Activated T-cell treated with anti-CD3 and anti-CD28 coated beads, Interleukin-2, amount 50 U/mL, for 4 hours (primary cell): ENCODE results near the gene MDC1. TPM values are rescaled to one million over a fixed set of nuclear protein-coding genes. Genes with fewer than 3 reads are reported as not detected.
"Not testable (repeated sequence)": the region's sequence is repeated elsewhere in the genome, so short reads cannot be mapped to it uniquely, and the experiment has no call there.

Experiments used
- ATAC-seq, 2 donors: fragments of 200-7000 bp; cut with Tn5 transposase; one replicate each; pipeline ENCODE4 v1.10.0; 2021
- DNase-seq: peaks from one replicate; pipeline ENCODE4 v3.0.0-alpha.2; 2020
- H3K27me3 Mint-ChIP-seq: one replicate; pipeline ENCODE4 v1.8.0; 2021; ENCODE audit warnings: low read depth, mixed read lengths
- H3K36me3 Mint-ChIP-seq: one replicate; pipeline ENCODE4 v1.8.0; 2022; ENCODE audit warnings: mixed read lengths; ENCODE audit not compliant: insufficient read depth
- H3K4me1 Mint-ChIP-seq: one replicate; pipeline ENCODE4 v1.8.0; 2021; ENCODE audit warnings: low read depth, mixed read lengths
- H3K4me3 Mint-ChIP-seq: one replicate; pipeline ENCODE4 v1.8.0; 2021; ENCODE audit warnings: mild to moderate bottlenecking, moderate library complexity, mixed read lengths
- H3K9me3 Mint-ChIP-seq: one replicate; pipeline ENCODE4 v1.8.0; 2021; ENCODE audit warnings: mixed read lengths
- total RNA-seq, 3 donors: library from RNA; stranded (reverse); gene quantifications; one replicate each; pipeline ENCODE4 v1.2.1, GENCODE V29; 2021

MDC1 gene
- total RNA-seq, 3 donors from 2014 or later: 65.4 to 69.5 (median 65.8) TPM

DNA sequence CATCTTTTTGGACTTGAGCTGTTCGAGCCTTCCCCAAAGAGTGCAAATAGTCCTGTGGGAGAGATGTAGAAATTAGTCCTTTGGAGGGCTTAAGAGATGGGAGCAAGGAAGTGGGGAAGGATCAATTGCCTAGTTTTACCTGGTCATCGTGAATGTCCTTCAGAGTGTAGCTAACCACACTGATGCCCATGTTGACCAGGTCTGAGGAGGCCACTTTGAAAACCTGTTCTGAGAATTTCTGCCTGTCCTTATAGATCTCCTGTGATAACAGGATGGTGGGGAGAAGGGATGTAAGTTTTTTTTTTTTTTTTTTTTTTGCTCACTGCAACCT, 23.4 kb upstream of the MDC1 start:
- Mint-ChIP-seq H3K36me3 (peaks cover 42% of the 10 kb centered on the region), H3K4me1 (peaks cover 78% of the 10 kb centered on the region), H3K4me3 (peak overlapping the region; percentile 98), H3K27me3 (no peaks in the 10 kb centered on the region), H3K9me3 (no peaks in the 10 kb centered on the region)
- DNase-seq (no peak), ATAC-seq (no peak)

DNA sequence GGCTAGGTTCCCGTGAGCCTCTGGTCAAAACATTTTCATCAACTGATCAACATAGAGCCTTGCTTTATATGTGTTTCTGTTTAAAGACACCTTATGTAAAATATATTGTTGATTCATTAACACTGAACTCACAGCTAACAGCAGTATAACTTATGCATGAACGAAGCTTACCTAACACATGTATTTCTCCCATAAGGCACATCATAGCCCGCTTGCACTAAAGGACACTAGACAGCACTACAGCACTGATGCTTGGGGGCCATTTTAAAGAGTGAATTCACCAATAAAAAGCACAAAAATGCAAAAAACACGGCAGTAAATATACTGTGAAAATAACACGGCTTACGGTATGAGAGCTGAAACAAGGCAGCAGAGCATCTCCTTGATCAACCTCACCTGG, 21.5 kb upstream of the MDC1 start:
- Mint-ChIP-seq H3K4me1 (peaks cover 76% of the 10 kb centered on the region), H3K4me3 (peak overlapping the region; percentile 51), H3K36me3 (peaks cover 40% of the 10 kb centered on the region), H3K27me3 (no peaks in the 10 kb centered on the region), H3K9me3 (no peaks in the 10 kb centered on the region)
- DNase-seq (no peak), ATAC-seq (no peak)

DNA sequence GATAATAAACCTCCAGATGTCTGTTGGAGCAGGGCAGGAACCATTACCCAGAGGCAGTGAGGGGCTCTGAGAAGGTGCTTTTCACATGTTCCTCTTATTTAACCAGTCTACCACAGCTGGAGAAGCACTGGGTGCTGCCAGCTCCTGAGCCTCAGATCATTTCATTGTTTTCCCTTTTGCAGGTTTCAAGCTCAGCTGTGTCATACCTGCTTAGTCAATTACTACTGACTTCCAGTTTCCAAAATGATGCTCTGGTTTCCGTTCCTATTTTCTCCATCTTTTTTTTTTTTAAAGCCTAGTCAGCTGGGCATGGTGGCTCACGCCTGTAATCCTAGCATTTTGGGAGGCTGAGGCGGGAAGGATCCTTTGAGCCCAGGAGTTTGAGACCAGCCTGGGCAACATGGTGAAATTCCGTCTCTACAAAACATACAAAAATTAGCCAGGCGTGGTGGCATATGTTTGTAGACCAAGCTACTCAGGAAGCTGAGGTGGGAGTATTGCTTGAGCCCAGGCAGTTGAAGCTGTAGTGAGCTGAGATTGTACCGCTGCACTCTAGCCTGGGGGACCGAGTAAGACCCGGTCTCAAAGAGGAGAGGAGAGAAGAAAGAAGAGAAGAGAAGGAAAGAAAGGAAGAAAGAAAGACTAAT, 18.7 kb upstream of the MDC1 start:
- peak overlapping the region; percentile 71 for H3K4me3 Mint-ChIP-seq
- DNase-seq (no peak), ATAC-seq (peak; percentile 43 to 48)
- peaks cover 71% of the 10 kb centered on the region for H3K4me1 Mint-ChIP-seq
- H3K27me3 Mint-ChIP-seq: no peaks in the 10 kb centered on the region
- H3K9me3 Mint-ChIP-seq: no peaks in the 10 kb centered on the region
- H3K36me3 Mint-ChIP-seq: peaks cover 32% of the 10 kb centered on the region

DNA sequence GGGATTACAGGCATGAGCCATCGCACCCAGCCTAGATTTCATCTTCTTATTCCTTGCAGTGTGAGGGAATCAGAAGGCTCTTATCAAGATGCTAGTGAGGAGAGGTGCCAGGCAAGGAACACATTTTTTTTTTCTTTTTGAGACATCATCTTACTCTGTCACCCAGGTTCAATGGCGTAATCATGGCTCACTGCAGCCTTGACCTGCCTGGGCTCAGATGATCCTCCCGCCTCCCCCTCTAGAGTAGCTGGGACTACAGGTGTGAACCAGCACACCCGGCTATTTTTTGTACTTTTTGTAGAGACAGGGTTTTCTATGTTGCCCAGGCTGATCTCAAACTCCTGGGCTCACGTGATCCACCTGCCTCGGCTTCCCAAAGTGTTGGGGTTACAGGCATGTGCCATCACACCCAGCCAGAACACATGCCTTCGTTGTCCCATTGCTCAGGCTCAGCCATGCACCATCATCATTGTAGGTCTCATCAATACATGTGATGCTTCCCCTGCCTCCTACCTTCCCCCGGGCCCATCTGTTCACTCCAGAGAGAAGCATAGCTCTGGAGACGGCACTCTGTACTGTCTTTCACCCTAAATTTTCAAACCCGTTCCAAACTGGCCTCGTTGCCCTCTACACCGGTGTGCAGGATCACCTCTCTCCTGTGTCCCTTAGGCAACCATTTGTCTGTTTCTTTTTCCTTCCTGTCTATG, 15.3 kb upstream of the MDC1 start:
- DNase-seq (no peak), ATAC-seq (no peak)
- Mint-ChIP-seq H3K9me3 (no peaks in the 10 kb centered on the region), H3K4me3 (no peak overlapping the region), H3K27me3 (no peaks in the 10 kb centered on the region), H3K36me3 (peaks cover 28% of the 10 kb centered on the region), H3K4me1 (peaks cover 51% of the 10 kb centered on the region)

DNA sequence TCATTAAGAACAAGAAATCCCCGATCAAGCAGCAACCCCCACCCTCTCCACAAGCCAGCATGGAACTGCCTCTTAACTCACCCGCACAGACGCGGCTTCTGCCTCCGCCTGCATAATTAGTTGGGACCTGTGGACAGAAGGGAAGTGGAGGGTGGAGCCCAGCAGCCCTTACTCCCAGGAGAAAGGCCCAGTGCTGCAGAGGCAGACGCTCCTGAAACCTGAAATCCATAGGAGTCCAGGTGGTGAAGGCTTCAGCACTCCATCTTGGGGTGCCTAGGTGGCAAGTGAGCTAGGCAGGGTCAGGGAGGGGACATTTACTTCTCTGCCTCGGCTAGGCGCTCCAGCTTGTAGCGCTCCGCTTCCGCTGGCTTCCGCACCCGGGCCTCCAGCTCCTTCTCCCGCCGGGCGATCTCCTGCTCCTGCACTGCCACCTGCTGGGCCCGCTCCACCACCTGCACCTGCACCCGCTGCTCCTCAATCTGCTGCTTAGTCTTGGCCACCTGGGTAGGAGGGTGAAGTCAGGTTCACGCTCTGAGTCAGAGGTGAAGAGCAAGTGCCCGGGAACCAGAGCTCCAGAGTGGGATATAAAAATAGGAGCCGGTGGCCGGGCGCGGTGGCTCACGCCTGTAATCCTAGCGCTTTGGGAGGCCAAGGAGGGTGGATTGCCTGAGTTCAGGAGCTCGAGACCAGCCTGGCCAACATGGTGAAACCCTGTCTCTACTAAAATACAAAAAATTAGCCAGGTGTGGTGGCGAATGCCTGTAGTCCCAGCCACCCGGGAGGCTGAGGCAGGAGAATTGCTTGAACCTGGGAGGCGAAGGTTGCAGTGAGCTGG, 13.7 kb upstream of the MDC1 start:
- ATAC-seq (peak; percentile 79 to 83), DNase-seq (peak; percentile 84)
- Mint-ChIP-seq H3K4me3 (peak overlapping the region; percentile 53), H3K27me3 (no peaks in the 10 kb centered on the region), H3K4me1 (peaks cover 36% of the 10 kb centered on the region), H3K9me3 (no peaks in the 10 kb centered on the region), H3K36me3 (peaks cover 20% of the 10 kb centered on the region)

DNA sequence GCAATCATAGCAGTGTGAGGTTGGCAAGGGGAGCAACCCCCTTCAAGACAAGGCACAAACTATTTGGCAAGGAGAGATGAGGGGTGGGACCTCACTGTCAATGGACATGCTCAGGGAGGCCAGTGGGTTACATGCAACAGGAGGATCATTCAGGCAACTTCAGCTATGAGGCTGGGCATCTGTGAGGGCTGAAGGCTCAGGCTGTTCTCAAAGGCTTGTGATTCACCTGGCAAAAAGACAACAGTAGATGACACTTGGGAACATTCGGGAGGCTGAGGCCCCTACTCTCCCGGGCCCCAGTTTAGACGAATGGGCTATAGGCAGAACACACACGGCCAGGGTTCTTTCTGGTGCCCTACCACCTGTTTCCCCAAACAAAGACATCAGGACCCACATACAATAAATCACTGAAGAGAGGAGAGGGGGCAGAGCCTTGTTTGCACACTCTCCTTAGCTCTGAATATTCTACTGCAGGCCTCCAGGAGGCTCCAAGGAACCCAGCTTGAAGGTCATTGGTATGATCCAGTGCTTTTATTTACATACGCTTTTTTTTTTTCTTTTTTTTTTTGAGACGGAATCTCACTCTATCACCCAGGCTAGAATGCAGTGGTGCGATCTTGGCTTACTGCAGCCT, 11.0 kb upstream of the MDC1 start:
- no peaks in the 10 kb centered on the region for H3K27me3 Mint-ChIP-seq
- no peak overlapping the region for H3K4me3 Mint-ChIP-seq
- peaks cover 44% of the 10 kb centered on the region for H3K4me1 Mint-ChIP-seq
- no peaks in the 10 kb centered on the region for H3K9me3 Mint-ChIP-seq
- peaks cover 38% of the 10 kb centered on the region for H3K36me3 Mint-ChIP-seq
- DNase-seq: no peak
- no peak for ATAC-seq

DNA sequence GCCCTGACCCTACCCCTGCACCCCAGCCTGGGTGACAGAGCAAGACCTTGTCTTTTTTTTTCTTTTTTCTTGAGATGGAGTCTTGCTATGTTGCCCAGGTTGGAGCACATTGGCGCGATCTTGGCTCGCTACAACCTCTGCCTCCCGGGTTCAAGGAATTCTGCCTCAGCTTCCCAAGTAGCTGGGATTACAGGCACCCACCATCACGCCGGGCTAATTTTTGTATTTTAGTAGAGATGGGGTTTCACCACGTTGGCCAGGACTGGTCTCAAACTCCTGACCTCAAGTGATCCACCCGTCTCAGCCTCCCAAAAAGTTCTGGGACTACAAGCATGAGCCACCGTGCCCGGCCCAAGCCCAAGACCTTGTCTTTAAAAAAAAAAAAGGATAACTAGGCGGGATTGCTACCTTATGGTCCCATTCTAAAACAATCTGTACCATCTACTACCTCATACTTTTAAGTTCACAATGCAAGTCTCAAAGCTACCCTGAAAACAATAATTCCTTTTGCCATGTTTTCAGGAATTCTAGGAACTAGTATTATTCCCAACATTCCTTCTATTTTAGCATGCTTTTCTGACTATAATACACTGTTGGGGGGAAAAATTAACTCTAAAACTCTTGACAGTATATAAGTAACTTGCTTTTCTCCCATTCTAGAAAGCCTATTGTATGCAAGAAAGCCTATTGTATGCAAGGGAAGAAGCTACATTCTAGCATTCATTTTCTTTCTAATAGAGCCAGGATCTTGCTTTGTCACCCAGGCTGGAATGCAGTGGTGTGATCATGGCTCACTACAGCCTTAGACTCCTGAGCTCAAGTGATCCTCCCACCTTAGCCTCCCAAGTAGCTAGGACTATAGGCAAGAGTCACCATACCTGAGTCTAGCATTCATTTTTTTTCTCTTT, 9.7 kb upstream of the MDC1 start:
- DNase-seq: no peak
- H3K4me1 Mint-ChIP-seq: peaks cover 45% of the 10 kb centered on the region
- H3K27me3 Mint-ChIP-seq: no peaks in the 10 kb centered on the region
- H3K4me3 Mint-ChIP-seq: no peak overlapping the region
- H3K9me3 Mint-ChIP-seq: no peaks in the 10 kb centered on the region
- peaks cover 44% of the 10 kb centered on the region for H3K36me3 Mint-ChIP-seq
- ATAC-seq: no peak

DNA sequence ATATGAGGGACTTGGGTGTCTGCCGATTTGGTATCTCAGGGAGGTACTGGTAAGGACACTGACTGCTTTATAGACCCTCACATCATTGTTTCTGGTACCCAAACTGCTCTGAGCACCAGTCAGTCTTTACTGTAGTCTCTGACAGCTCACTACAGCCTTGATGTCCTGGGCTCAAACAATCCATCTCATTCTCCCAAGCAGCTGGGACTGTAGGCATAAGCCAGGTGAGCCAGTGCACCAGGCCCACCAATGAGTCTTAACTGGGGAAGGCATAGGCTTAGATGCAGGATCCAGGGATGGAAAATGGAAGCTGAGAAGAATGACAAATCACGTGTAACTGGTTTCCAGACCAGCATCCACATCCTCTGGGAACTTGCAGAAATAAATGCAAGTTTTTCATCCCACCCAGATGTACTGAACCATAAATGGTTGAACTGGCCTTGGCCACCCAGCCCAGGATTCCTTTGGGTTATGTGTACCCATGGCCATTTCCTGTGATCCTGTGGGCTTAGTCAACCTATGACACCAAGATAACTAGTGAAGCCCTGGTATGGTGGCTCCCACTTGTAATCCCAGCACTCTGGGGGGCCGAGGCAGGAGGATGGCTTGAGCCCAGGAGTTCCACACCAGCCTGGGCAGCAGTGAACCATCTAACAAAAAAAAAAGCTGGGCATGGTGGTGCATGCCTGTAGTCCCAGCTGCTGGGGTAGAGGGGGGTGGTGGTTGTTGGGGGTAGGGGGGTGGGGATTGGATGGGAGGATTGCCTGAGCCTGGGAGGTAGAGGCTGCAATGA, 8.8 kb upstream of the MDC1 start:
- Mint-ChIP-seq H3K9me3 (no peaks in the 10 kb centered on the region), H3K27me3 (no peaks in the 10 kb centered on the region), H3K4me3 (no peak overlapping the region), H3K4me1 (peaks cover 39% of the 10 kb centered on the region), H3K36me3 (peaks cover 48% of the 10 kb centered on the region)
- DNase-seq (no peak), ATAC-seq (no peak)

DNA sequence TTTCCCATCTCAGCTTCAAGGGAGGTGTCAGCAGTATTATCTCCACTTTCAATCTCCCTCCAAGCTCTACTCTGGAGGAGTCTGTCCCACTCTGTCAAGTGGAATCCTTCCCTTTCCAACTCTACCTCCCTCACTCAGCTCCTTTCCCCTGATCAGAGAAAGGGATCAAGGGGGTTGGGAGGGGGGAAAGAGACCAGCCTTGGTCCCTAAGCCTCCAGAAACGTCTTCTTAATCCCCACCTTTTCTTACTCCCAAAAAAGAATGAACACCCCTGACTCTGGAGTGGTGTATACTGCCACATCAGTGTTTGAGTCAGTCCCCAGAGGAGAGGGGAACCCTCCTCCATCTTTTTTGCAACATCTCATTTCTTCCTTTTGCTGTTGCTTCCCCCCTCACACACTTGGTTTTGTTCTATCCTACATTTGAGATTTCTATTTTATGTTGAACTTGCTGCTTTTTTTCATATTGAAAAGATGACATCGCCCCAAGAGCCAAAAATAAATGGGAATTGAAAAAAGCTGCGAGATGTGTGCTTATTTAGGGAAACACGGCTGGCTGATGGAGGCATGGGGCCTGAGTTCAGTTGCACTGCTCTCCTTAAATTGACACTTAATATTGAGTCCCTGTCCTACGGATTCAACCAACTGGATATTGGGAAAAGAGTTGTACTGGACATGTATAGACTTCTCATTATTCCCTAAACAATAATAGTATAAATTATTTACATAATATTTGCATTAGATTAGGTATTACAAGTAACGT, 8.0 kb upstream of the MDC1 start:
- Mint-ChIP-seq H3K4me1 (peaks cover 31% of the 10 kb centered on the region), H3K4me3 (peak overlapping the region; percentile 35), H3K36me3 (peaks cover 46% of the 10 kb centered on the region), H3K27me3 (no peaks in the 10 kb centered on the region), H3K9me3 (no peaks in the 10 kb centered on the region)
- ATAC-seq (no peak), DNase-seq (no peak)

DNA sequence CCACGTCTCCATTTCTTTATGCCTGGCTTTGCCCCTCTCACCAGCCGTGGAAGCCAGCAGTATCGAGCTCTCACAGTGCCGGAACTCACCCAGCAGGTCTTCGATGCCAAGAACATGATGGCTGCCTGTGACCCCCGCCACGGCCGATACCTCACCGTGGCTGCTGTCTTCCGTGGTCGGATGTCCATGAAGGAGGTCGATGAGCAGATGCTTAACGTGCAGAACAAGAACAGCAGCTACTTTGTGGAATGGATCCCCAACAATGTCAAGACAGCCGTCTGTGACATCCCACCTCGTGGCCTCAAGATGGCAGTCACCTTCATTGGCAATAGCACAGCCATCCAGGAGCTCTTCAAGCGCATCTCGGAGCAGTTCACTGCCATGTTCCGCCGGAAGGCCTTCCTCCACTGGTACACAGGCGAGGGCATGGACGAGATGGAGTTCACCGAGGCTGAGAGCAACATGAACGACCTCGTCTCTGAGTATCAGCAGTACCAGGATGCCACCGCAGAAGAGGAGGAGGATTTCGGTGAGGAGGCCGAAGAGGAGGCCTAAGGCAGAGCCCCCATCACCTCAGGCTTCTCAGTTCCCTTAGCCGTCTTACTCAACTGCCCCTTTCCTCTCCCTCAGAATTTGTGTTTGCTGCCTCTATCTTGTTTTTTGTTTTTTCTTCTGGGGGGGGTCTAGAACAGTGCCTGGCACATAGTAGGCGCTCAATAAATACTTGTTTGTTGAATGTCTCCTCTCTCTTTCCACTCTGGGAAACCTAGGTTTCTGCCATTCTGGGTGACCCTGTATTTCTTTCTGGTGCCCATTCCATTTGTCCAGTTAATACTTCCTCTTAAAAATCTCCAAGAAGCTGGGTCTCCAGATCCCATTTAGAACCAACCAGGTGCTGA, 7.0 kb upstream of the MDC1 start:
- not testable (repeated sequence) for H3K27me3 Mint-ChIP-seq, ATAC-seq, DNase-seq, H3K9me3 Mint-ChIP-seq
- Mint-ChIP-seq H3K36me3 (peaks cover 43% of the 10 kb centered on the region), H3K4me3 (peak overlapping the region; percentile 99), H3K4me1 (peaks cover 35% of the 10 kb centered on the region)

DNA sequence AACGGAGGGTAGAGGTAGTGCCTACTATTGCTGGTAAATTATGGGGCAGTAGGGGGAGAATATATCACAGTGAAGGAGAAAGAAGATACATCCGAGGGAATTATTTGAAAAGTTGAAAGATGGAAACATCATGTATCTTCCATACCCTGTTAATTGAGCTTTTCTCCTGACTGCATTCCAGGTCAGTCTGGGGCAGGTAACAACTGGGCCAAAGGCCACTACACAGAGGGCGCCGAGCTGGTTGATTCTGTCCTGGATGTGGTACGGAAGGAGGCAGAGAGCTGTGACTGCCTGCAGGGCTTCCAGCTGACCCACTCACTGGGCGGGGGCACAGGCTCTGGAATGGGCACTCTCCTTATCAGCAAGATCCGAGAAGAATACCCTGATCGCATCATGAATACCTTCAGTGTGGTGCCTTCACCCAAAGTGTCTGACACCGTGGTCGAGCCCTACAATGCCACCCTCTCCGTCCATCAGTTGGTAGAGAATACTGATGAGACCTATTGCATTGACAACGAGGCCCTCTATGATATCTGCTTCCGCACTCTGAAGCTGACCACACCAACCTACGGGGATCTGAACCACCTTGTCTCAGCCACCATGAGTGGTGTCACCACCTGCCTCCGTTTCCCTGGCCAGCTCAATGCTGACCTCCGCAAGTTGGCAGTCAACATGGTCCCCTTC, 6.2 kb upstream of the MDC1 start:
- not testable (repeated sequence) for H3K9me3 Mint-ChIP-seq, DNase-seq, ATAC-seq, H3K27me3 Mint-ChIP-seq
- Mint-ChIP-seq H3K36me3 (peaks cover 43% of the 10 kb centered on the region), H3K4me1 (peaks cover 40% of the 10 kb centered on the region), H3K4me3 (peak overlapping the region; percentile 99)
